Loucy (cell line): ENCODE data around the gene GALNT7.

Source experiments
- H2AFZ ChIP-seq: fragments of 200-600 bp; sonication (generic); 2 replicates; pipeline ENCODE4 v1.6.0; 2016; ENCODE audit warnings: antibody characterized with exemption, mild to moderate bottlenecking, low read length, moderate library complexity
- H3F3A ChIP-seq: fragments of 200-600 bp; 2 replicates; pipeline ENCODE4 v1.6.0; 2016; ENCODE audit warnings: antibody characterized with exemption, low read depth, mild to moderate bottlenecking
- H3K27me3 ChIP-seq: fragments of 200-600 bp; sonication (generic); 2 replicates; pipeline ENCODE4 v1.6.1; 2014; ENCODE audit warnings: low read length, mild to moderate bottlenecking; ENCODE audit not compliant: insufficient read depth, poor library complexity, severe bottlenecking
- H3K36me3 ChIP-seq: fragments of 200-600 bp; sonication (generic); 2 replicates; pipeline ENCODE4 v1.6.1; 2016; ENCODE audit warnings: low read length; ENCODE audit not compliant: insufficient read depth
- H3K4me1 ChIP-seq: fragments of 200-600 bp; sonication (generic); 2 replicates; pipeline ENCODE4 v1.5.1; 2014; ENCODE audit warnings: low read length, mild to moderate bottlenecking; ENCODE audit not compliant: insufficient read depth, poor library complexity, severe bottlenecking
- H3K4me2 ChIP-seq: fragments of 200-600 bp; sonication (generic); 2 replicates; pipeline ENCODE4 v1.6.0; 2014; ENCODE audit warnings: antibody characterized with exemption, low read length, low read depth, mild to moderate bottlenecking; ENCODE audit not compliant: poor library complexity, severe bottlenecking
- H3K4me3 ChIP-seq: fragments of 200-600 bp; sonication (generic); 2 replicates; pipeline ENCODE4 v1.5.1; 2014; ENCODE audit warnings: low read length, mild to moderate bottlenecking, mixed read lengths; ENCODE audit not compliant: poor library complexity, severe bottlenecking
- H3K79me2 ChIP-seq: fragments of 200-600 bp; sonication (generic); 2 replicates; pipeline ENCODE4 v1.6.1; 2014; ENCODE audit warnings: low read length; ENCODE audit not compliant: insufficient read depth
- H3K9ac ChIP-seq: fragments of 200-600 bp; sonication (generic); 2 replicates; pipeline ENCODE4 v1.6.0; 2014; ENCODE audit warnings: mild to moderate bottlenecking, low read depth, low read length, moderate library complexity; ENCODE audit not compliant: poor library complexity, severe bottlenecking
- H3K9me2 ChIP-seq: fragments of 200-600 bp; sonication (generic); replicated peaks from 2 replicates; pipeline ENCODE4 v1.6.1; 2016; ENCODE audit warnings: low read depth, low read length, mixed read lengths
- H3K9me3 ChIP-seq: fragments of 200-600 bp; sonication (generic); 2 replicates; pipeline ENCODE4 v1.6.1; 2014; ENCODE audit warnings: mild to moderate bottlenecking, antibody characterized with exemption, low read length, low read depth; ENCODE audit not compliant: insufficient read depth
- H4K20me1 ChIP-seq: fragments of 200-600 bp; sonication (generic); 2 replicates; pipeline ENCODE4 v1.6.0; 2014; ENCODE audit warnings: antibody characterized with exemption, low read length, mild to moderate bottlenecking; ENCODE audit not compliant: insufficient read depth, poor library complexity, severe bottlenecking
- CTCF ChIP-seq: fragments of 200-600 bp; sonication (generic); conservative IDR thresholded peaks from 2 replicates; pipeline ENCODE4 v1.5.1; 2014; ENCODE audit warnings: mild to moderate bottlenecking, antibody characterized with exemption, low read length
- EZH2phosphoT487 ChIP-seq: fragments of 200-600 bp; IDR thresholded peaks from 2 replicates; pipeline ENCODE4 v1.6.1; 2018; ENCODE audit warnings: antibody characterized with exemption, mild to moderate bottlenecking, moderate library complexity, borderline replicate concordance

GALNT7 gene

GRCh38 chr4:173269280-173269679 is 100.7 kb downstream of the GALNT7 start:
- no peak overlapping the region for H3K9ac ChIP-seq
- peaks cover 95% of the 10 kb centered on the region for H3K79me2 ChIP-seq

DNA sequence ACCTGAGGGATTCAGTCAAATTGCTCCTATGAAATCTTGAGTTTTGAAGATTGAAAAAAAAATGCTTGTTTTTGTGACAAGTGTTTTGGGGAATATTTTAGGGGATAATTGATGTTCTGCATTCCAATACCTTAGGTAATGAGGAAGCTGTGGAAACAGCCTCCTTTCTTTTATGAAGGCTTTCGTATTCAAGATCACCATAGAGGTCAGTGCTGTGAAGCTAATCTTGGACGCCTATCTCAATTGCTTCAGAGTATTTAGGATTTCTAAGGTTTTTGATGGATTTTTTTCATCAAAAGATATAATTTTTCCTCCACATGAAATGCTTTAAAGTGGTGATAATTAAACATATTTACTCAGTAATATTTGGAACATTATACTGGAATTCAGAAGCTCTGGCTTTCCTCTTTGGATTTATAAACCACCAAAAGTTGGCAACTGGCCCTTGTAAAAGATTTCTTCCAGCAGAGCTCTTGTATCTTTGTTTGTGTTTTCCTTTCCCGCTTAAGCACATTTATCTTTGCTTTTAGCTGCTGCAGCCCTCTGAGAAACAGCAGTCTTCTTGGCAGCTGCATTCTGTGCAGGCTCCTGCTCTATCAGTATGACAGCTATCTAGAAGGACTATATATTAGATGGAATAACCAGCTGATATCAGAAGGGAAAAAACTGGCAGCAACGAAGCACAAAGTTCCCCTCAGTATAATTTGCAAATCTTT is 101.9 kb downstream of the GALNT7 start:
- no peak for TF ChIP-seq CTCF
- TF ChIP-seq EZH2phosphoT487: no peak
- H3K4me3 ChIP-seq: no peak overlapping the region
- H4K20me1 ChIP-seq: peaks cover 58% of the 10 kb centered on the region
- peaks cover 97% of the 10 kb centered on the region for H3K79me2 ChIP-seq
- H3K36me3 ChIP-seq: peaks cover 29% of the 10 kb centered on the region; the same call in 1 of the 2 replicates
- peaks cover 17% of the 10 kb centered on the region for H3K4me1 ChIP-seq
- H3K9me2 ChIP-seq: no peaks in the 10 kb centered on the region
- H3K9ac ChIP-seq: no peak overlapping the region
- H2AFZ ChIP-seq: no peak overlapping the region
- H3F3A ChIP-seq: peaks cover 4% of the 10 kb centered on the region; the same call in 1 of the 2 replicates
- no peak overlapping the region for H3K4me2 ChIP-seq
- H3K27me3 ChIP-seq: no peaks in the 10 kb centered on the region
- H3K9me3 ChIP-seq: no peaks in the 10 kb centered on the region

More at GRCh38 chr4:173269280-173269679, 100.7 kb downstream of the GALNT7 start:
- no peaks in the 10 kb centered on the region for H3K9me3 ChIP-seq
- H3F3A ChIP-seq: peaks cover 6% of the 10 kb centered on the region; the same call in 1 of the 2 replicates
- no peak overlapping the region for H2AFZ ChIP-seq
- H4K20me1 ChIP-seq: peaks cover 55% of the 10 kb centered on the region
- TF ChIP-seq CTCF (no peak), EZH2phosphoT487 (no peak)
- H3K9me2 ChIP-seq: no peaks in the 10 kb centered on the region
- H3K27me3 ChIP-seq: no peaks in the 10 kb centered on the region
- H3K4me2 ChIP-seq: no peak overlapping the region
- H3K36me3 ChIP-seq: peaks cover 21% of the 10 kb centered on the region; the same call in 1 of the 2 replicates
- no peak overlapping the region for H3K4me3 ChIP-seq
- peaks cover 27% of the 10 kb centered on the region for H3K4me1 ChIP-seq

DNA sequence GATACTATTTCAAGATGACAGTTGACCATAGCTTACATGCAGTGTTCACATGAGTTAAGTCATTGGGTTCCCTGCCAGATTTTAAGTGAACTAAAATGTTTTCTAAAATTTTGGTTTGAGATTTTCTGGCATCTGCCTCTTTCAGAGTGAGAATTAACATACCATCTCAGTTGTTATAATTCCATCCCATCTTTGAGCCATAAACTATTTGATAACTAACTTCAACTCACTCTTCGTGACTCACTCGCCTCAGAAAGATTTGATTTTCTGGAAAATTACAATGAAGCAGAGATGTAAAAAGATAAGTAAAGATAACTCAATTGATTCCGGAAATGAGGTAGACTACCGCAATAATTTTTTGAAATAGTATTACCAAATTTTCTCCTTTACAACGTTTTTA is 103.7 kb downstream of the GALNT7 start:
- H3K9ac ChIP-seq: no peak overlapping the region
- no peaks in the 10 kb centered on the region for H3K27me3 ChIP-seq
- no peaks in the 10 kb centered on the region for H3K9me2 ChIP-seq
- no peak overlapping the region for H3K4me3 ChIP-seq
- TF ChIP-seq CTCF (no peak), EZH2phosphoT487 (no peak)
- H2AFZ ChIP-seq: no peak overlapping the region
- no peaks in the 10 kb centered on the region for H3K9me3 ChIP-seq
- H4K20me1 ChIP-seq: peaks cover 54% of the 10 kb centered on the region
- H3K36me3 ChIP-seq: peaks cover 29% of the 10 kb centered on the region; the same call in 1 of the 2 replicates
- H3K4me2 ChIP-seq: no peak overlapping the region
- H3K79me2 ChIP-seq: peaks cover 96% of the 10 kb centered on the region
- H3K4me1 ChIP-seq: peaks cover 13% of the 10 kb centered on the region
- peaks cover 2% of the 10 kb centered on the region; the same call in 1 of the 2 replicates for H3F3A ChIP-seq
